IMR-90 (cell line): ENCODE measurements around the gene CHN2.

Experiments used
- CTCF ChIP-seq: conservative IDR thresholded peaks from 2 replicates; pipeline ENCODE4 v1.5.1; 2012; ENCODE audit warnings: mild to moderate bottlenecking, low read depth, low read length, improper control_type of control experiment
- NFE2L2 ChIP-seq: fragments of 150-350 bp; IDR thresholded peaks from 2 replicates; pipeline ENCODE4 v1.6.1; 2016; ENCODE audit warnings: low read depth, mild to moderate bottlenecking, low read length
- POLR2A ChIP-seq: IDR thresholded peaks from 2 replicates; pipeline ENCODE4 v1.6.1; 2012; ENCODE audit warnings: mild to moderate bottlenecking, low read depth, low read length
- RFX5 ChIP-seq: IDR thresholded peaks from 2 replicates; pipeline ENCODE4 v1.8.0; 2012; ENCODE audit warnings: low read depth, mild to moderate bottlenecking, low read length, moderate library complexity

- TF ChIP-seq POLR2A (no peak), NFE2L2 (no peak), CTCF (no peak), RFX5 (no peak)
Measured at GRCh38 chr7:29396563-29396962, 202.0 kb downstream of the CHN2 start.
